HG02943 (cell line): ENCODE measurements around the gene PTPN20.
"Not testable (repeated sequence)": the region's sequence is repeated elsewhere in the genome, so short reads cannot be mapped to it uniquely, and the experiment has no call there.

ENCODE experiments used
- ATAC-seq: cut with Tn5 transposase; IDR thresholded peaks from one replicate; pipeline ENCODE4 v1.9.1; 2021; ENCODE audit warnings: mild to moderate bottlenecking, low read depth, moderate library complexity; ENCODE audit not compliant: unreplicated experiment

PTPN20 gene

DNA sequence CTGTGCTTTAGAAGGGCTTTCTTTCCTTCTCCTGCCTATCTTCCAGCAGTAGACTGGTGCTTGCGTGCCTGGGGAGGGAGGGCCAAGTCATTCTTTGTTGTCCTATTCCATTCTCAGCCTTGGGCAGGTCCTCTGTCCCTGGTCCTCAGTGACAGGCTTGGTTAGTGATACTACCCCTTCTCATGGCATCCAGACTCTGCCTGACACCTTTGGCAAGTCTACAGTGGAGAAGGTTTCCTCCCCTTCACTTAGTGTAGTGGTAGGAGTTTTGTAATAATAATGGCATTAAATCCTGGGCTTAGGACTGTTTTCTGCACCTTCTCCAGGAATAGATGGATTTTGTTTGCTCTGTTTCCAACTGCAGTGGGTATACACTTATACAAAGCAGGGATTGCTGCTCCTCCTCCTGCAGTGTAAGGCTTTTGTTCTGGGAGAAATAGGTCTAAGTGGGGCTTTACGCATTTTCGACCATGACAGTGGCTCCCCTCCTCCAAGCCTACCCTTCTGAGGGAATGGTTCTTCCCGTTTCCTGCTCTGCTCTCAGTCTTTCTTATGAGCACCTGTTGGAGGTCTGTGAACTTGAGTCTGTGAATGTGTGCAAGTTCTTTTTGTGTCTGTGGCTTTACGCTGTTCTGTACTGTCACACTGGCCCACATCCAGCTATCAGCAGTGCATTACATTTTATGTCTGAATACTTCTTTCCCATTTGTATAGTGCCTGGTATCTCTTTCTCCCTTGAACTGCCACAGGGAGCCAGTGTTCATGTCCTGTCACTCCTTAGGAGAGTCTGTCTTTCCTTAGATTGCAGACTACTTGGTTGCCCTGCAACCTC, 37.7 kb downstream of the PTPN20 start:
- not testable (repeated sequence) for ATAC-seq

DNA sequence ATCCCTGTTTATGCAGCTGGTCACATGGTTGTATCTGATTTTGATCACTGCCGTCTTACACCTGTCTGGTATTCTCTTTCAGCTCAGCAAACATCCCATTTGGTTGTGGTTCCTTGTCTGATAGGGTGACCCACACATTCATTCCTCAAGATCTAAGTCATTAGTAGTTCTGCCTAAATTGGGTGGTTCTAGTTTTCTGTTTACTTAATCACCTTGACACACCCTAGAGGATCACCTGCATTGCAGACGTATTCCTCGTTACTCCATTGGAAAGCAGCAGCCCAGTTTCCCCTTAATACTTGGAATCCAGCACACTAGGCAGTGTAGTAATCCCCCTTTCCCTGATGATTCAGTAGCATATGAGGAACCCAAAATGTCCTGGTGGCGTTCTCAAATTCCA, 41.3 kb downstream of the PTPN20 start:
- not testable (repeated sequence) for ATAC-seq

DNA sequence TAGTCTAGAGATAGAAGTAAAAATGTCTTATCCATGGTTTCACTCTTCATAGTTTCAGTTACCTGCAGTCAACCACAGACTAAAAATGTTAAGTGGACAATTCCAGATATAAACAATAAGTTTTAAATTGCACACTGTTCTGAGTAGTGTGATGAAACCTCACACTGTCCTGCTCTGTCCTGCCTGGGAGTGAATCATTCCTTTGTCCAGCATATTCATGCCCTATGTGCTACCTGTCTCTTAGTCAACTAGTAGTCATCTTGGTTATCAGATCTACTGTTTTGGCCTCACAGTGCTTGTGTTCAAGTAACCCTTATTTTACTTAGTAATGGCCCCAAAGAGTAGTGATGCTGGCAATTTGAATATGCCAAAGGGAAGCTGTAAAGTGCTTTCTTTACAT, 49.5 kb downstream of the PTPN20 start:
- not testable (repeated sequence) for ATAC-seq

DNA sequence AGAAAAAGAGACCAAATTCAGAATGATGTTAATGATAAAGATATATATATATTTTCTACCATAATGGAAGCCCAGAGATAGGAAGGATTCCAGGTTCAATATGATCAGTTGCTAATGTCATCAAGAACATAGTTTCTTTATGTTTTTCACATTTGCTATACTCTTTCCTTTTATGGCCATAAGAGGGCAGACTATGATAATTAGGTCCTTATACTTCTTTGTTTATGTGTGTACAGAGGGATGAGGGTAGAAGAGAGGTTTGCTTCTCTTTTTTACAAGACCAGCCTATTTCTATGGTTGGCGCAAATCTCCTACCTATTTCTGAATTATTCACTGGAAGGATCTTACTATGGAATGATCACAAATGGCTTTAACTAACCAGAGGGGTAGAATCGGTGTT, 52.1 kb downstream of the PTPN20 start:
- ATAC-seq: not testable (repeated sequence)

DNA sequence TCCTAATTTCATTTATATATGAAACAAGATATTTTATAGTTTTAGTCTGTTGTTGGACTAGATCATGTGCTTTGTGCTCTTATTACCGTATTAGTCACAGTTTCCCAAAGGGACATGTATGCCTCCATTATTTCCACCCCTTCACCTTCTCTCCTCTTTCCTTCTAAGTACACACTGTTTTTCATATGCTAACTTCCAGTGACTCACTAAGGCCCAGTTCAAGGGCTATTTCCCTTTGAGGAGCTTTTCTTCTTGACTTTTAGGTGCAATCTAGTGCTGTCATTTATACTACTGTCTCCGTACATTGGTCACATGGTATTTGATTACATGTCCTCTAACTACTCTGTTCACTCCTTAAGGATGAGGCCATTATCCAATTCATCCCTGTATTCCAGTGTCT, 55.8 kb downstream of the PTPN20 start:
- not testable (repeated sequence) for ATAC-seq

DNA sequence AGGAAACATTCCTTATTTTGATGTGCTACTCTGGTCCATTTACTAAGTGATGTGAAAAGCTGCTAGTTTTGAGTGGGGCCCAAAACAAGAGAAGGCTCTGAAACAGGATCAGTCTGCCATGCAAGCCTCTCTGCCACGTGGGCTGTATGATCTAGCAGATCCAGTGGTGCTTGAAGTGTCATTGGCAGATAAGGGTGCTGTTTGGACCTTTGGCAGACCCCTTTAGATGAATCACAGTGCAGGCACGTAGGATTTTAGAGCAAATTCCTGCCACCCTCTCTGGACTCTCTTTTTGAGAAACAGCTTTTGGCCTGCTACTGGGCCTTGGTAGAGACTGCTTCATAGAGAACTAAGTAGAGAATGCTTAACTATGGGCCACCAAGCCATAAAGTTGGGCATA, 69.0 kb downstream of the PTPN20 start:
- not testable (repeated sequence) for ATAC-seq

DNA sequence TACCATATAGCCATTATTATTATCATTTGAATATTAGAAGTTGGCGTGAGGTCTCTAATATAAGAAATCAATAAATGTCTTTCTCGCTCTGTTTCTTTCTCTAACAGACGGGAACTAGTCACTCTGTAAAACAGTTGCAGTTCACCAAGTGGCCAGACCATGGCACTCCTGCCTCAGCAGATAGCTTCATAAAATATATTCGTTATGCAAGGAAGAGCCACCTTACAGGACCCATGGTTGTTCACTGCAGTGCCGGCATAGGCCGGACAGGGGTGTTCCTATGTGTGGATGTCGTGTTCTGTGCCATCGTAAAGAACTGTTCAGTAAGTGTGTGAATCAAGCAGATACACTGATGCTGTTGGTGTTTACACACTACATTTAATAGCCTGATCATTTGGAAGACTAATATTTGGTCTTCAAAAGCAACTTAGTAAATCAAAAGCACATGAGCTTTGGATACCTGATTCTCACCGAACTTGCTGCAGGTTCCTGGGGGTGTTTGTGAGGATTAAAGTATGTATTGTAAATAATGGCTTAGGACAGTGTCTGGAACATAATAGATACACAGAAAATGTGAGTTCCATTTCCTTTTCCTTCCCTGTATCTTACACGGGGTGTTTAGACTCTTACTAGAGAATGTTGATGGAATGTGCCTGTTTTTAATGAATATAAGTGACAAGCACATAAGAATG, 76.2 kb downstream of the PTPN20 start:
- not testable (repeated sequence) for ATAC-seq

DNA sequence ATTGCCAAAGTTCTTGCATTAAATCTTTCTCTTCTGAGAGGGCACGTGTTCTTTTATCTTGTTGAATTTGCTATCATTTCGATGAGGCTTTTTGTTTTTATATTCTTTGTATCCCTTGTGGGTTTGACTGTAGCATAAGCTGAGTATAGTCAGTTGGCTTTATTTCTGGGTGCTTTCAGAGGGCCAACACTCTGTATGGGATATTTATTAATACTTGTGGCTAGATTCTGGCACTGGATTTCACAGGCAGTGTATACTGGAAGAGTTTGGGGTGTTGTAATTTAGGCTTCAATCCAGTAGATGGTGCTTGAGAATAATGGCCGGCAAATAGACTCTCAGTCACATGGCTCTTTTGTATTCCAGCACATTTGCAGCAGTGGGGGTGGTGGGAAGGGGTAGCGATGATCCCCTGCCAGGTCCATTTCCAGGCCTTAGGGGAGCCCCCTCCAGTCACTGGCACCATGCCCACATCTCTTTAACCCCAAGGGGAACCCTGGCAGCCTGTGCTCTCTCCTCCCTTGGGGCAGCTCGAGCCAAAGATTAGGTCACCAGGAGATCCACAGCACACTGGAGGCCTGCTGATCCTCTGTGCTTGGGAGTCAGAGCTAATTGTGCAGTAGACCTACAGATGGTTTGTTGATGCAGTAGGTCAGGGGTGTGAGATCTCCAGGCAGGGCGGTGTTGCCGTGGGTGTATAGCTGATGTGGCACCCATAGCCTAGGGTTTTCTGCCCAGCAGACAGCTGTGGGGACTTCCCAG, 81.8 kb downstream of the PTPN20 start:
- no peak for ATAC-seq

DNA sequence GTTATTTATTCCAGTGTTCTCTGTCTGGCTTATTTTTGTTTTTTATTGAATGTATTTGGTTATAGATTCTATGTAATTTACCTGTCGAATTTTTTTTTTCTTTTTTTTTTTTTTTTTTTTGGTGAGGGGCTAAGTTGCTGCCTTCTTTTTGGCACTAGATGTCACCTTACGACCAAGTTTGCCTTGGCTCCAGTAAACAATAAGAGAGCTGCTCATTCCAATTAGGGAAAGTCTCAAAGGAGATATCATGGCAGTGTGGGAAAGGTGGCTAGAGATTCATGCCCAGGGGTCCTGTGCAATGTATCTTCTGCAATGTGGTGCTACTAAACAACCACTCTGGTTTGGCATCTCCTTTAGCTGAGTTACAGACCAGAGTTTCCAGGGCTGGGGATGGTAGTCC, 84.0 kb downstream of the PTPN20 start:
- ATAC-seq: no peak

DNA sequence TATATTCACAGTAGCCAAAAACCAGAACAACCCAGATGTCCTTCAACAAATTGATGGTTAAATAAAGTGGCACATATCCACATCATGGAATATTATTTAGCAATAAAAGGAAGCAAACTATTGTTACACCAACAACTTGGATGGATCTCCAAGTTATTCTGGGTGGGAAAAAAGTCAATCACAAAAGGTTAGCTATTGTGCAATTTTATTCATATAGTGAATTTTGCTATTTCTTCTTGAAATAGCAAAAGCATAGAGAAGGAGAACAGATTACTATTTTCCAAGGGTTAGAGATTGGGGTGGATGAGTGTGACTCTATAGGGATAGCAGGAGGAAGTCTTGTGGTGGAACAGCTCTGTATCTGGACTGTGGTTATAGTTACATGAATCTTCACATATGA, 87.0 kb downstream of the PTPN20 start:
- no peak for ATAC-seq

DNA sequence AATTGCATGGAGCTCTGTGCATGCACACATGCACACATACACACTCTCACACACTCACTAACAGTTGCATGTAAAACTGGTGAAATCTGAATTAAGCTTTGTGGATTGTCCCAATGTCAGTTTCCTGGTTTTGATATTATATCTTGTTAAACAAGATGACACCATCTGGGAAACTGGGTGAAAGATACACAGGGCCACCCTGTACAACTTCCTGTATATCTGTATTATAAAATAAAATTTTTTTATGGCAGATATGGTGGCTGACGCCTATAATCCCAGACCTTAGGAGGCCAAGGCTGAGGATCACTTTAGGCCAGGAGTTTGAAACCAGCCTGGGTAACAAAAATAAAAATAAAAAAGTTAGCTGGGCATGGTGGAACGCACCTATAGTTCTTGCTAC, 87.4 kb downstream of the PTPN20 start:
- no peak for ATAC-seq

DNA sequence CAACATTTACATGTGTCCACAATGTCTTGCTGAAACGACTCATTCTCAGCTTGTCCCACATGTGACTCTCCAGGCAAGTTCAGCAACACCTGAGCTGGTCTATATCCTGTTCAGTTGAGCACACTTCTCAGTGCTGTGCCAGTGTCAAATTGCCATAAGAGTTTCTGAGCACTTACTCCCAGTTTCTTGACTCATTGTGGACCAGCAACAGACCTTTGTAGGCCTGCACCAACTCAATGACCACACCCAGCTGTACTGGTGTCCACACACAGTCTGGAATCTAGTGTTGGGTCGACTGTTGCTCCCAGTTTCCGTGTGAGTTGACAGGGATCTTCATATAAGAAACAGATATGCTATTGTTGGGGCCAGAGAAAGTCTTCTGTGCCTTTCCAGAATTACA, 88.0 kb downstream of the PTPN20 start:
- no peak for ATAC-seq

DNA sequence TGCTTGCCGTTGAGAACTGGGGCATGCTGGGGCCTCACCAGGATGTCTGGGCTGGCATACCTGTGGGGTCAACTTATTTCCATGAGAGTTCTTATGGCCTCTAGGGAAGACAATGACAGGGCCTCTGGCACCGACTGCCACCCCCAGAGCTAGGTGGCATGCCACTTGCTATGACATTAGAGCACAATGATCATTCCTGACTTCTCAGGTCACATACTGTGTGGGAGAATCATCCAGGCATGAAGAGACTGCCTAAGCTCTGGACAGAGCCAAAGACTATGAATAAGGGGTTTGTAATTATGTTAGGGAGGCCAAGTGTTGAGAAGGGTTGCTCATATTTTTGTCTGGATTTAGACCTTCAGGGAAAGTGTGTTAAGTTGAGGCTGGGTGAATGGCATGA, 97.5 kb downstream of the PTPN20 start:
- no peak for ATAC-seq

DNA sequence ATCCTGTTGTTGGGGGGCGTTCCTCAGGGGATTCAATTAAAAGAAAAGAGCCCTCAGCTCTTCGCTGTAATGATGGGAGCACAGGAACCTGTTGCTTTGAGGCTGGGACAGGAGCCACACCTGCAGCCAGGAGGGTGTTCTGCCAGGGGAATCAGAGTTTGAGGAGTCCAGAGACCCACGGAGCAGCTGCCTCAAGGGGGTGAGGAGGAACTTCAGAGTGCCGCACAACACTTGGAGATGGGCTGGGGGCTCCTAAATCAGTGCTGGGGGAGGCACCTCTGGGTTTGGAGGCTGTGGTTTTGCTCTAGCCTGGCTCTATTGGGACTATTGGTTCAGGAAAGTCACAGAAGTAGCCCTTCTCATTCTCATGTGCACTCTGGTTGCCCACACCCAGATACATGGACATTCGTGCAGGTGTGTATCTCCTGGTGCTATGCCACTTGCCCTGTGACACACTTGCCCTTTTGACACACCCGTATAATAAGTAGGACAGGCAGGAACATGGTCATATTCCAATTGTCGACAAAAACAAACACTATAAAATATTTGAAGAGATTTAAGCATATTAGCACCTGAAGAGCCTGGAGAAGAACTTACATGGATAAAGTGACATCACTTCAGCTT, 98.1 kb downstream of the PTPN20 start:
- no peak for ATAC-seq

DNA sequence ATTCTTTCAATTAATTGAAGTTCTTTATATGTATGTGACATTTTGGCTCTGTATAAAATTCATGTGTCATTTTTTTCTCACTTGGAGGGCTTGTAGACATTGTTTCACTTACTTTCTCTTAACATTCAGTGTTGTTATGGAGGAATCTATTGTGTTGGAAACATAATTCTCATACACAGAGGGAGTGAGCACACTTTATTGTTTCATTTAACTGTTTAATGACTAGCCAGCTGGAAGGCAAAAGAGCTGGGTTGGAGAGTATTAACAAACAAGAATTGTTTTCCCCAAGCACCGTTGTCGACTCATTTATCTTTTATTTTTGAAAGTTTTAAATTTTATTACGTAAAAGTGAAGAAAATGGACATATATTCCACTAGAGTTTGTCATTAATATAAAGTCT, 98.8 kb downstream of the PTPN20 start:
- no peak for ATAC-seq

DNA sequence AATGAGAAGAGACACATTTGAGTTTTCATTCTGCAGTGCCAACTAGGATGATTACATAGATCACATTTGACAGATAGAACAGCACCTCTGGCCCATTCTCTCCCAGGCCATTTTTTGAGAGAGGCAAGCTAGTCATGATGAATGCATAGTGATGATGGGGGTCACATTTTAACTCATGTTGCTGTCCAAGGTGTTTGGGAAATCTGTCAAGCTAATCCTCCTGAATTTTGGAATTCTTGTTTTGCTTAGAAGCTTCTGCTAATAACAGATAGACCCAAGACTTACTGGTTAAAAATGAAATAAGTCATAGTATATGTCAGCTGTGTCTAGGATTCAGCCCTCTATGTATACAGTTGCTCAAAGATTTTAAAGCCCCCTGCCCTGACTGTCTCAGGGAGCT, 101.0 kb downstream of the PTPN20 start:
- ATAC-seq: no peak

DNA sequence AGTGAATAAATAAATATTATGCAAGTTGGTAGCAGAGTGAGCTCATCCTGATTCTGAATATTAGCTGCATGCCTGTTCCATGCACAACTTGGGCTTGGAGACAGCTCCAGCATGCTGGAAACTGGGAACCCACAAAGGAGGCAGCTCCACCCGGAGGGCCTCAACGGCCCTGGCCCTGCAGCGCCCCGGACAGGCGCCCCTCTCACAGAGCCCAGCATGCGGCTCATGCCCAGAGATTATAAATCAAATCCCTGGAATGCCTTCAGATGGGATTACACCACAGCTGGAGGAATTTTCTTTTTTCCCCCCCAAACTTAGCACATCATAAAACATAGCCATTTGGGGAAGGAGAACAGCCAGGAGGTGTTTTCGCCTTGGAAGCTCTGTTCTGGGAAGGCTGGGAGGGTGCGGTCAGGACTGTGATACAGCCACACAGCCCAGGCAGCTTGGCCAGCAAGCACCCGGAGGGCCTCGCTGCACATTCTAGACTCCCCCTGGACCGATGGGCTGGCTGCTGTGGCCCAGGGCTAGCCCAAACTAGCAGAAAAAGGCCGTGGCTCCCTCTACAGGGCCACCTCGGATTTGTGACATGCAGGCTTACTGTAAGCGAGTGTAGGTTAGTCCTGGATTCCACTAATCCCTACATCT, 102.4 kb downstream of the PTPN20 start:
- ATAC-seq: no peak

DNA sequence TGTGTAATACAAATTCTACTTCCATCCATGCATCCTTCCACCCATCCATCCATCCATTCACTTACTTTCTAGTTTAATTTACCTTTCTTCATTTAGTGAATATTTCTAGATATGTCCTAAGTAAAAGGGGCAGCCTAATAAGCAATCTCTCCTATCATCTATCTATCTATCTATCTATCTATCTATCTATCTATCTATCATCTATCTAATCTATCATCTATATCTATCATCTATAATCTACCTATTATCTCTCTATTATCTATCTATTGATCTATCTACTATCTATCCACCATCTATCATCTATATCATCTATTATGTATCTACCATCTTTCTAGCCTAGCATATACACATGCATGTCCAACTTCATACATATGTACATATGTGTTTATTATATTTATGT, 104.2 kb downstream of the PTPN20 start:
- ATAC-seq: no peak

DNA sequence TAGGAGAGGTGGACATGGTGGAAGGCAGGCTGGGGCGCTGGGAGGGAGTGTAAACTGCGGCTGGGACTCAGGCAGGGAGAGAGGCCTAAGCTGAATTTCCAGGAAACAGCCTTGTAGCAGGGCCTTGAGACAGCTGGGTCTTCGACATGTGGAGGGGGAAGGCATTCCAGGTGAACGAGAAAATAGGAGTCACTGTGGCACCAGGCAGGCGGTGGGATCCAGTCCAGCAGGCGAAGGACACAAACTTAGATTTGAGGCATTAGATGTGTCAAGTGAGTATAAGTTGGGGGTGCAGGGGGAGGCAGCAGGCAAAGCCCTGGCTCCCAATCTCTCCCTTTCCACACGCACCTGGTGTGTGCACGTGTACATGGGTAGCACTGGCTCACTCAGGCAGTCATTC, 105.3 kb downstream of the PTPN20 start:
- ATAC-seq: no peak

DNA sequence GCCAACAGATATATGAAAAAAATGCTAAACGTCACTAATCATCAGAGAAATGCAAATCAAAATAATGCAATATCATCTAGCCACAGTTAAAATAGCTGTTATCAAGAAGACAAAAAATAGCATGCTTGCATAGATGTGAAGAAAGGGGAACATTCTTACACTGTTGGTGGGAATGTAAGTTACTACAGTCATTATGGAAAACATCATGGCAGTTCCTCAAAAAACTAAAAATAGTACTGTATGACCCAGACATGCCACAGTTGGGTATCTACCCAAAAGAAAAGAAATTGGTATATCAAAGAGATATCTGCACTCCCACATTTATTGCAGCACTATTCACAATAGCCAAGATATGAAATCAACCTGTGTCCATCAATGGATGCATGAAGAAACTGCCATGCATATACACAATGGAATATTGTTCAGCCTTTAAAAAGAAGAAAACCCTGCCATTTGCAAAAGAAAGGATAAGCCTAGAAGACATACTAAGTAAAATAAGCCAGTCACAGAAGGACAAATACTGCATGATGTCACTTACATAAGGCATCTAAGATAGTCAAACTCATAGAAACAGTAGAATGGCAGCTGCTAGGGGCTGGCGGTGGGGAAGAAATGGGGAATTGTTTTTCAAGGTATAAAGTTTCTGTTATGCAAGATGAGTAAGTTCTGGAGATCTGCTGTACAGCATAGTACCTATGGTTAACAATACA, 107.0 kb downstream of the PTPN20 start:
- no peak for ATAC-seq
